Activated T-cell treated with anti-CD3 and anti-CD28 coated beads for 24 hours (primary cell): ENCODE results near the gene KCTD1.

Experiments
- DNase-seq: peaks from one replicate; pipeline ENCODE4 v3.0.0-alpha.2; 2020; ENCODE audit warnings: low read depth

The KCTD1 gene

GRCh38 chr18:26549263-26550094, 1.1 kb upstream of the KCTD1 start:
- DNase-seq, result no peak

- peak; percentile 35 for DNase-seq
Measured at GRCh38 chr18:26547646-26548414, 523 bp downstream of the KCTD1 start.

- DNase-seq, result no peak
Measured at GRCh38 chr18:26546875-26547645, 1.3 kb downstream of the KCTD1 start.

- DNase-seq, result no peak
Measured at GRCh38 chr18:26546170-26546874, 2.0 kb downstream of the KCTD1 start.

GRCh38 chr18:26545335-26546123, 2.8 kb downstream of the KCTD1 start:
- DNase-seq, result no peak

GRCh38 chr18:26544451-26544850, 3.9 kb downstream of the KCTD1 start:
- DNase-seq, result no peak

- DNase-seq, result no peak
Measured at GRCh38 chr18:26543373-26543772, 5.0 kb downstream of the KCTD1 start.

- no peak for DNase-seq
Measured at GRCh38 chr18:26540043-26540628, 8.2 kb downstream of the KCTD1 start.

- no peak for DNase-seq
Measured at GRCh38 chr18:26538524-26538923, 9.8 kb downstream of the KCTD1 start.

- DNase-seq, result no peak
Measured at GRCh38 chr18:26536664-26537063, 11.7 kb downstream of the KCTD1 start.

- DNase-seq, result no peak
Measured at GRCh38 chr18:26536032-26536431, 12.3 kb downstream of the KCTD1 start.

GRCh38 chr18:26535630-26536029, 12.7 kb downstream of the KCTD1 start:
- DNase-seq, result no peak

- no peak for DNase-seq
Measured at GRCh38 chr18:26532367-26533340, 15.7 kb downstream of the KCTD1 start.

GRCh38 chr18:26531605-26532298, 16.6 kb downstream of the KCTD1 start:
- no peak for DNase-seq

- no peak for DNase-seq
Measured at GRCh38 chr18:26526966-26527234, 21.5 kb downstream of the KCTD1 start.

- DNase-seq, result no peak
Measured at GRCh38 chr18:26526128-26526965, 22.0 kb downstream of the KCTD1 start.

GRCh38 chr18:26524504-26525351, 23.6 kb downstream of the KCTD1 start:
- no peak for DNase-seq
